Measurements from ENCODE around the gene MICALL1. TPM values are rescaled to one million over a fixed set of nuclear protein-coding genes. Genes with fewer than 3 reads are reported as not detected.

MICALL1 gene
- total and polyA plus RNA-seq, 2 of the 4 experiments (the other 2 are of a cell fraction), result 12.4 to 22.3 TPM

GRCh38 chr22:37910890-37911672, 5.0 kb downstream of the MICALL1 start:
- H3K79me1 ChIP-seq (ENCODE audit: low read depth in 1 of 2, low read length in 2 of 2), result peaks cover 29 to 58% of the 10 kb centered on the region in 2 experiments
- H2BK5ac ChIP-seq (ENCODE audit: low read depth, low read length, poor library complexity, severe bottlenecking), result no peak overlapping the region
- WGBS, 2 experiments (ENCODE audit: extremely low coverage in 2 of 2, insufficient read length in 1 of 2), result 78% methylated on average over 3 of the region's 15 CpGs; no CpG with 5 or more reads in 1 of the 2 experiments
- no peak overlapping the region for H4K8ac ChIP-seq (ENCODE audit: low read depth in 2 of 2, low read length in 2 of 2)
- H3K4me2 ChIP-seq (ENCODE audit: low read depth, low read length), result no peak overlapping the region
- peaks cover 43% of the 10 kb centered on the region for H4K20me1 ChIP-seq (ENCODE audit: insufficient read depth, low read length)
- no peak overlapping the region for H2AFZ ChIP-seq (replicated peaks; ENCODE audit: low read length, poor library complexity)
- no peaks in the 10 kb centered on the region for H3K9me3 ChIP-seq (ENCODE audit: control insufficient read depth, insufficient read depth, low read length)
- no peak overlapping the region for H3K4ac ChIP-seq (ENCODE audit: low read depth, low read length)
- POLR2A ChIA-PET (ENCODE audit: unreplicated experiment), result no interaction called here
- no peak overlapping the region for H3K23ac ChIP-seq (ENCODE audit: low read depth, low read length)
- no peak overlapping the region for H4K5ac ChIP-seq (ENCODE audit: low read depth, low read length)
- H2BK15ac ChIP-seq (ENCODE audit: low read depth, low read length), result no peak overlapping the region
- peaks cover 24% of the 10 kb centered on the region for H3K36me3 ChIP-seq (ENCODE audit: control insufficient read depth, insufficient read depth, low read length)
- H4K91ac ChIP-seq (ENCODE audit: insufficient read depth, low read depth, low read length), result no peak overlapping the region
- H2BK120ac ChIP-seq (ENCODE audit: low read depth, low read length), result no peak overlapping the region
- no peak overlapping the region for H2BK20ac ChIP-seq (ENCODE audit: low read depth, low read length)
- H3K18ac ChIP-seq (ENCODE audit: low read depth, low read length), result no peak overlapping the region
- in situ Hi-C loops (cut with MboI; ENCODE audit: low sequenced_read_pairs), result no loop called here
- dilution Hi-C loops (cut with HindIII; ENCODE audit: low sequenced_read_pairs, unreplicated experiment), result no loop called here
- no peak overlapping the region for H3K56ac ChIP-seq (ENCODE audit: extremely low read depth, insufficient read depth, low read length)
- no peak overlapping the region for H3K4me3 ChIP-seq (ENCODE audit: insufficient read depth, low read depth, low read length)
- no peak overlapping the region for H2AK9ac ChIP-seq (replicated peaks; ENCODE audit: low read depth, low read length, poor library complexity)
- ATAC-seq (ENCODE audit: low read depth) (no peak), DNase-seq (no peak)
- intact Hi-C loops (cut with micrococcal nuclease), result no loop called here
- BruUV-seq (replicated peaks), result no TSS peak
- no peak overlapping the region for H2AK5ac ChIP-seq (ENCODE audit: low read depth, low read length)
- H3K9me1 ChIP-seq (ENCODE audit: insufficient read depth, low read length), result peaks cover 21% of the 10 kb centered on the region
- H3K27ac ChIP-seq (ENCODE audit: insufficient read depth, low read length), result no peak overlapping the region
- H3K4me1 ChIP-seq (ENCODE audit: control insufficient read depth, insufficient read depth, low read length), result peaks cover 14% of the 10 kb centered on the region
- CTCF ChIA-PET, result interaction anchor here (0.6 kb wide), 1 partner anchor 1020 kb away, joined by 6 read pairs; no protein-coding TSS in a partner anchor
- no peak overlapping the region for H3K9ac ChIP-seq (ENCODE audit: low read depth, low read length)
- H3K14ac ChIP-seq (replicated peaks; ENCODE audit: low read depth, low read length), result no peak overlapping the region
- no peaks in the 10 kb centered on the region for H3K27me3 ChIP-seq (ENCODE audit: control insufficient read depth, insufficient read depth, low read length)
- TF ChIP-seq CEBPB (IDR thresholded peaks at IDR 0.05; ENCODE audit: low read depth, low read length), result no peak
- no peak for TF ChIP-seq RFX5 (IDR thresholded peaks at IDR 0.05; ENCODE audit: low read depth, low read length)
- no peak for TF ChIP-seq BHLHE40 (IDR thresholded peaks at IDR 0.05; ENCODE audit: low read depth, low read length)
- no peak for TF ChIP-seq CHD1 (IDR thresholded peaks at IDR 0.05; ENCODE audit: low read depth, low read length)
- TF ChIP-seq ELK1 (IDR thresholded peaks at IDR 0.05; ENCODE audit: borderline replicate concordance, low read depth, low read length), result no peak
- TF ChIP-seq USF2 (IDR thresholded peaks at IDR 0.05; ENCODE audit: low read depth, low read length), result no peak
- no peak for TF ChIP-seq FOS (IDR thresholded peaks at IDR 0.05; ENCODE audit: low read depth, low read length)
- no peak for TF ChIP-seq RAD21 (IDR thresholded peaks at IDR 0.05; ENCODE audit: low read length)
- no peak for TF ChIP-seq CTCF (conservative IDR thresholded peaks at IDR 0.05; ENCODE audit: low read depth, low read length)
- no peak for TF ChIP-seq MXI1 (IDR thresholded peaks at IDR 0.05; ENCODE audit: borderline replicate concordance, low read depth, low read length)
- no peak for TF ChIP-seq RCOR1 (IDR thresholded peaks at IDR 0.05; ENCODE audit: insufficient replicate concordance, low read length)
- TF ChIP-seq SMC3 (IDR thresholded peaks at IDR 0.05; ENCODE audit: low read depth, low read length), result no peak
- no peak for TF ChIP-seq MAFK (IDR thresholded peaks at IDR 0.05; ENCODE audit: low read depth, low read length)
- TF ChIP-seq NFE2L2 (IDR thresholded peaks at IDR 0.05; ENCODE audit: low read depth, low read length), result no peak
- no peak for TF ChIP-seq POLR2A (IDR thresholded peaks at IDR 0.05; ENCODE audit: low read depth, low read length)
